ENCODE results near the gene RRBP1.

- TF ChIP-seq CTCF (IDR thresholded peaks at IDR 0.05) = no peak
- TF ChIP-seq POLR2A (IDR thresholded peaks at IDR 0.05) = no peak
Measured at GRCh38 chr20:17720755-17721154, 38.7 kb upstream of the RRBP1 start.
